Ascending aorta (tissue), 2 donors: Measurements from ENCODE around the gene CPS1. TPM values are rescaled to one million over a fixed set of nuclear protein-coding genes. Genes with fewer than 3 reads are reported as not detected.

Source experiments
- DNase-seq, 2 donors: peaks; one replicate each; pipeline ENCODE4 v3.0.0-alpha.2; 2019; ENCODE audit warnings: low spot score in 2 of 2
- H3K27ac ChIP-seq, 2 donors: fragments of 200-600 bp; sonication (generic); one replicate each; pipeline ENCODE4 v1.5.1; 2016 to 2017; ENCODE audit warnings: mild to moderate bottlenecking in 1 of 2
- H3K27me3 ChIP-seq: fragments of 200-600 bp; sonication (generic); one replicate; pipeline ENCODE4 v1.5.1; 2017
- H3K36me3 ChIP-seq, 2 donors: fragments of 200-600 bp; sonication (generic); one replicate each; pipeline ENCODE4 v1.5.1; 2016
- H3K4me1 ChIP-seq, 2 donors: fragments of 200-600 bp; sonication (generic); one replicate each; pipeline ENCODE4 v1.5.1; 2016 to 2017; ENCODE audit warnings: mild to moderate bottlenecking in 1 of 2
- H3K4me3 ChIP-seq, 2 donors: fragments of 200-600 bp; sonication (generic); one replicate each; pipeline ENCODE4 v1.5.1; 2016 to 2017; ENCODE audit warnings: mild to moderate bottlenecking in 1 of 2
- H3K9me3 ChIP-seq, 2 donors: fragments of 200-600 bp; sonication (generic); one replicate each; pipeline ENCODE4 v1.5.1; 2016
- intact Hi-C: fragments of 100-400 bp; cut with DNase I; formaldehyde crosslinking; loops from one replicate; pipeline ENCODE4 v1.15.1; 2023
- total RNA-seq: library from RNA; depleted of rRNA; stranded (reverse); fragments of >200 nt; gene quantifications from one replicate; pipeline ENCODE4 v1.1.0, GENCODE V29; 2016
- TF ChIP-seq, protein P1 (sequence below), 3 experiments: fragments of 200-600 bp in 2 of 3; fragments of 450-650 bp in 1 of 3; sonication (generic) in 2 of 3; IDR thresholded peaks; one replicate each; pipeline ENCODE4 v1.5.1; 2016 to 2019; ENCODE audit warnings: antibody characterized with exemption in 3 of 3, mild to moderate bottlenecking in 1 of 3, moderate library complexity in 1 of 3

The CPS1 gene
- total RNA-seq, 1 donor from 2014 or later = 9.4 TPM

DNA sequence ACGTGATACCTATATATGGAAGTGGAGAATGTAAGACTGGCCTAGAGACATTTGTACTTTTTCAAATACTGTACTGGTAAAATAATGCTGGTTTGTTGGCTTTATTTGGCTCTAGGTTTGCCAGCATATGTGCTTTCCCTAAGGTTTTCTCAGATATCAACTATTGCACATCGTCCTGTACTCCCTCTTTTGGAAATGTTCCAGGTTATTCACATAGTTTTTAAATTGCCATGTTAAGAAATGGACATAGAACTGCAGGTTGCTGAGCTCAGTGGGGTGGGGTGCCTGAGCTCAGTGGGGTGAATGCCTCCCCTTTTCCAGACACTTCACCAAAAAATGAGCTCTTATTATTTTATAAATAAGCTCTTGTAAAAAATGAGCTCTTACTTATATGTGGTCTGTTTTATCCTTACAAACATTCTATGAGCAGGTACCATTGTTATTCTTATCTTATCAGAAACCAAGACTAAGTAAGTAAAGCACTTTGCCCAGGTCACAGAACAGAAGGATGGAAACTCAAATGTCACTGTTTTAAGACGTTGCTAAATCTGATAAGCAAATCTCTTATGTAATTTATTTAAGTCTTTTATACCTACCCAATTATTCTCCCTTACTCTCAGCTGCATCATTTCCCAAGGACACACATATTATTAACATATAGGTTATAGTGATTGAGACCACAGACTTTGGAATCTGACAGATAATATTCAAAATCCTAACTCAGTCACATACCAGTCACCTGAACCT, 99.0 kb downstream of the CPS1 start:
- DNase-seq = no peak
- Histone ChIP-seq H3K36me3 (no peaks in the 10 kb centered on the region), H3K27ac (no peak overlapping the region), H3K9me3 (no peaks in the 10 kb centered on the region), H3K27me3 (no peaks in the 10 kb centered on the region), H3K4me3 (no peak overlapping the region), H3K4me1 (no peaks in the 10 kb centered on the region)
- intact Hi-C loops = no loop called here
- TF ChIP-seq, protein P1, sequence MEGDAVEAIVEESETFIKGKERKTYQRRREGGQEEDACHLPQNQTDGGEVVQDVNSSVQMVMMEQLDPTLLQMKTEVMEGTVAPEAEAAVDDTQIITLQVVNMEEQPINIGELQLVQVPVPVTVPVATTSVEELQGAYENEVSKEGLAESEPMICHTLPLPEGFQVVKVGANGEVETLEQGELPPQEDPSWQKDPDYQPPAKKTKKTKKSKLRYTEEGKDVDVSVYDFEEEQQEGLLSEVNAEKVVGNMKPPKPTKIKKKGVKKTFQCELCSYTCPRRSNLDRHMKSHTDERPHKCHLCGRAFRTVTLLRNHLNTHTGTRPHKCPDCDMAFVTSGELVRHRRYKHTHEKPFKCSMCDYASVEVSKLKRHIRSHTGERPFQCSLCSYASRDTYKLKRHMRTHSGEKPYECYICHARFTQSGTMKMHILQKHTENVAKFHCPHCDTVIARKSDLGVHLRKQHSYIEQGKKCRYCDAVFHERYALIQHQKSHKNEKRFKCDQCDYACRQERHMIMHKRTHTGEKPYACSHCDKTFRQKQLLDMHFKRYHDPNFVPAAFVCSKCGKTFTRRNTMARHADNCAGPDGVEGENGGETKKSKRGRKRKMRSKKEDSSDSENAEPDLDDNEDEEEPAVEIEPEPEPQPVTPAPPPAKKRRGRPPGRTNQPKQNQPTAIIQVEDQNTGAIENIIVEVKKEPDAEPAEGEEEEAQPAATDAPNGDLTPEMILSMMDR (IDR thresholded peaks at IDR 0.05) = no peak

DNA sequence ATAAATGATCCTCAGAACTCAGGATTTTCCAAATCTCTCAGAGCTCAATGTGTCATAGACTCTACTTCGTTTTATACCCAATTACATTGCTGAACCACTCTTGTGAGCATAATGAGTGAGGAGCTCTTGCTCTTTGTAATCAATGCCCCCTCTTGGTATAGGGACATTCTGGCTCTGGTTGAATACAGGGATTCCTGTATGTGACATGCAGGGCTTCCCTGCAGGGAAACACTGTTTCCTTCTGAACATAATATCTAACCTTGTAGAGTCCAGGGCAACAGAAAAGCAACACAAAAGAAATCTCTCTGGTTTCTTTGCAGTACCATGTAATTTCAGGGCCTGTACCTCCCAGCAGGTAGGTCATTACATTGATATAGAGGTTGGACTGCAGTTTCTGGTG, 101.5 kb downstream of the CPS1 start:
- Histone ChIP-seq H3K36me3 (no peaks in the 10 kb centered on the region), H3K9me3 (peaks cover 0 to 5% of the 10 kb centered on the region in 2 donors), H3K27me3 (no peaks in the 10 kb centered on the region), H3K4me1 (no peaks in the 10 kb centered on the region), H3K27ac (no peak overlapping the region), H3K4me3 (no peak overlapping the region)
- TF ChIP-seq, protein P1 (IDR thresholded peaks at IDR 0.05) = no peak
- no peak for DNase-seq
- intact Hi-C loops = no loop called here

DNA sequence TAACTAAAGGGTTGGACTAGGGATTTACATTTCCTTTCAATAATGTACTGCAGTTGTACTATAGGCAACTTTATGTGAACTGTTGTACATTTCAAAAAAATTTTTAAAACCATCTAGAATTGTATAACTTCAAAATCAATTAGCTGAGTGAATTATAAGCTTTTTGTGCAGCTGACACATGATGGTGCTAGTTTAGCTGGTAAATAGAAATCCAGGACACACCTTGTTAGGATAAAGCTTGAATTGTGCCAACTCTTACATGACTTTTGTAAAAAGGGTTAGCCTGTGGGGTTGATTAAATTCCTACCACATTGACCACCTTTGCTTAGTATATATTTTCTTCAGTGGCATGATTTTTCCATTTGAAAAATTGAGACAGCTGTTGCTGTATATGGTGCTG, 104.4 kb downstream of the CPS1 start:
- Histone ChIP-seq H3K36me3 (no peaks in the 10 kb centered on the region), H3K27me3 (no peaks in the 10 kb centered on the region), H3K9me3 (peaks cover 0 to 5% of the 10 kb centered on the region in 2 donors), H3K4me3 (no peak overlapping the region), H3K4me1 (no peaks in the 10 kb centered on the region), H3K27ac (no peak overlapping the region)
- no peak for DNase-seq
- TF ChIP-seq, protein P1 (IDR thresholded peaks at IDR 0.05) = no peak
- intact Hi-C loops = no loop called here

DNA sequence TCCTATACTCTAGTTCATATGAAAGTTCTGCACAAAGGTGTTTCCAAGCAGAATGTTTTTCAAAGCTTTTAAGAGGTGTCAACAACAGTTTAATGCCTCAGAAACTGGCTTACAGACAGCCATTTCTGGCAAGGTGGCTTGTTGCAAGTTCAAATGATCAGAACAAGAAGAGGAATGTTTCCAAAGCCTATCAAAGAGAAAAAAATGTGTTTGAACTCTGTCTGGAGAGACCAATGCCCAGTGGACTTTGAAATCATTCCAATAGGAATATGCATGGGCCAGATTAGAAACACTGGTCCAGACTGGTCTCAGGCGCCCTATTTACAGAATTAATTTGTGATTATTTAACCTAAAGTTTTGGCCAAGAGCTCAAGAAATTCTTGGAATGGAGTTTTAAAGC, 106.2 kb downstream of the CPS1 start:
- Histone ChIP-seq H3K36me3 (no peaks in the 10 kb centered on the region), H3K27ac (no peak overlapping the region), H3K9me3 (peaks cover 0 to 5% of the 10 kb centered on the region in 2 donors), H3K4me3 (no peak overlapping the region), H3K27me3 (no peaks in the 10 kb centered on the region), H3K4me1 (no peaks in the 10 kb centered on the region)
- DNase-seq = no peak
- intact Hi-C loops = no loop called here
- TF ChIP-seq, protein P1 (IDR thresholded peaks at IDR 0.05) = no peak

DNA sequence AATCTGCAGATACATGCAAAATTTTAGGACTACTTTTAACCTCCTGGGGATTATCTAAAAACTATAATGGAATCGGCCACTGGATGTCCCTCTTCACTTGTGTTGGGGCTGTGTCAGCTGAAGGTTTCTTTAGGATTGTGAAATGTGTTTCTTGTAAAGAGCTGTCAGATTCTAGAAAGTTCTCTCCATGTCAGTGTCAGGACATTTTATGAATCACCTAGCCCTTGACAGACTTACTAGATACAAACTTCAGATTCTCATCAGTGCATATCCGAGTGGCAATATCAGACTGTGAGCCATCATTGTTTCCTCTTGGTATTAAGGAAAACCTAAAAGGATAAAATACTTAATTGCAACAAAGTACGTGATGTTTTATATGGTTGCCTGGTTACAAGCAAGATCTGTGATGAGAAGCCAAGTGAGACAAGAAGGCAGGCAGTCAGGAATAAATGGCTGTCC, 107.3 kb downstream of the CPS1 start:
- intact Hi-C loops = no loop called here
- Histone ChIP-seq H3K27me3 (no peaks in the 10 kb centered on the region), H3K4me1 (no peaks in the 10 kb centered on the region), H3K9me3 (peaks cover 0 to 5% of the 10 kb centered on the region in 2 donors), H3K27ac (no peak overlapping the region), H3K4me3 (no peak overlapping the region), H3K36me3 (no peaks in the 10 kb centered on the region)
- DNase-seq = no peak
- TF ChIP-seq, protein P1 (IDR thresholded peaks at IDR 0.05) = peak in 1 of 3 experiments; percentile 17
